ENCODE data around the gene OAS3. TPM values are rescaled to one million over a fixed set of nuclear protein-coding genes. Genes with fewer than 3 reads are reported as not detected.

Gene OAS3
- total RNA-seq = 10 to 100 TPM in 1 of 3 donors, 1 to 10 TPM in 2; 5.2 to 15.1 (median 5.9) TPM

- no peaks in the 10 kb centered on the region for H3K36me3 ChIP-seq
- H3K4me1 ChIP-seq = peaks cover 0 to 8% of the 10 kb centered on the region in 2 donors
- no peaks in the 10 kb centered on the region for H3K9me3 ChIP-seq
- peak; percentile 83 to 88 for DNase-seq (ENCODE audit: low spot score in 2 of 2)
- H3K27me3 ChIP-seq = no peaks in the 10 kb centered on the region
- intact Hi-C loops (cut with DNase I; ENCODE audit: low total_unique reads) = no loop called here
- H3K4me3 ChIP-seq = peak within 1 kb of the TSS; percentile 64 to 89 (median 73)
- peak; percentile 20 to 59 (median 59) for TF ChIP-seq POLR2AphosphoS5 (IDR thresholded peaks at IDR 0.05)
- no peak for TF ChIP-seq CTCF (IDR thresholded peaks at IDR 0.05)
- TF ChIP-seq POLR2A (IDR thresholded peaks at IDR 0.05) = no peak
- peak within 1 kb of the TSS; percentile 77 for H3K27ac ChIP-seq
Measured at GRCh38 chr12:112937741-112938719, at the start of gene OAS3. OAS3 (plus strand) TSS chr12:112938474; CDS start chr12:112938531, 57 bp downstream.

GRCh38 chr12:112891093-112892024 lies 46.9 kb upstream of the OAS3 start:
- TF ChIP-seq POLR2A (IDR thresholded peaks at IDR 0.05) = no peak
- no peaks in the 10 kb centered on the region for H3K9me3 ChIP-seq
- H3K27ac ChIP-seq = no peak overlapping the region
- H3K27me3 ChIP-seq = no peaks in the 10 kb centered on the region
- intact Hi-C loops (cut with DNase I; ENCODE audit: low total_unique reads) = no loop called here
- H3K4me3 ChIP-seq = no peak overlapping the region
- no peaks in the 10 kb centered on the region for H3K4me1 ChIP-seq
- no peaks in the 10 kb centered on the region for H3K36me3 ChIP-seq
- no peak for DNase-seq (ENCODE audit: low spot score in 2 of 2)

GRCh38 chr12:112892856-112893255 lies 45.4 kb upstream of the OAS3 start:
- no peaks in the 10 kb centered on the region for H3K36me3 ChIP-seq

GRCh38 chr12:112894128-112894527 lies 44.1 kb upstream of the OAS3 start:
- Histone ChIP-seq H3K27me3 (no peaks in the 10 kb centered on the region), H3K27ac (no peak overlapping the region), H3K4me1 (no peaks in the 10 kb centered on the region), H3K4me3 (no peak overlapping the region), H3K9me3 (no peaks in the 10 kb centered on the region), H3K36me3 (no peaks in the 10 kb centered on the region)
- intact Hi-C loops (cut with DNase I; ENCODE audit: low total_unique reads) = no loop called here
- DNase-seq (ENCODE audit: low spot score in 2 of 2) = no peak
- TF ChIP-seq POLR2AphosphoS5 (IDR thresholded peaks at IDR 0.05) (no peak), POLR2A (IDR thresholded peaks at IDR 0.05) (no peak), CTCF (IDR thresholded peaks at IDR 0.05) (no peak)

More at GRCh38 chr12:112892856-112893255, 45.4 kb upstream of the OAS3 start:
- DNase-seq (ENCODE audit: low spot score in 2 of 2) = no peak
- no peak for TF ChIP-seq CTCF (IDR thresholded peaks at IDR 0.05)
- no peak for TF ChIP-seq POLR2AphosphoS5 (IDR thresholded peaks at IDR 0.05)
- TF ChIP-seq POLR2A (IDR thresholded peaks at IDR 0.05) = no peak
- Histone ChIP-seq H3K27me3 (no peaks in the 10 kb centered on the region), H3K9me3 (no peaks in the 10 kb centered on the region), H3K4me1 (no peaks in the 10 kb centered on the region), H3K4me3 (no peak overlapping the region), H3K27ac (no peak overlapping the region)
- intact Hi-C loops (cut with DNase I; ENCODE audit: low total_unique reads) = no loop called here

GRCh38 chr12:112898380-112898779 lies 39.9 kb upstream of the OAS3 start:
- H3K27me3 ChIP-seq = no peaks in the 10 kb centered on the region
- no peak overlapping the region for H3K4me3 ChIP-seq
- TF ChIP-seq POLR2AphosphoS5 (IDR thresholded peaks at IDR 0.05) = no peak
- TF ChIP-seq POLR2A (IDR thresholded peaks at IDR 0.05) = no peak
- TF ChIP-seq CTCF (IDR thresholded peaks at IDR 0.05) = no peak
- no peaks in the 10 kb centered on the region for H3K36me3 ChIP-seq
- DNase-seq (ENCODE audit: low spot score in 2 of 2) = no peak
- no peaks in the 10 kb centered on the region for H3K4me1 ChIP-seq
- no peaks in the 10 kb centered on the region for H3K9me3 ChIP-seq
- intact Hi-C loops (cut with DNase I; ENCODE audit: low total_unique reads) = no loop called here
- no peak overlapping the region for H3K27ac ChIP-seq

Data from breast epithelium (tissue), 4 donors.